K562 (cell line): ENCODE data around the gene WAS. TPM values are rescaled to one million over a fixed set of nuclear protein-coding genes. Genes with fewer than 3 reads are reported as not detected.

Experiments used
- GABPA ChIP-seq: fragments of 200-800 bp; sonication (Bioruptor generic); conservative IDR thresholded peaks from 2 replicates; pipeline ENCODE4 v1.6.1; 2016; ENCODE audit warnings: low read depth, missing genetic modification characterization, missing compliant biosample characterization
- GABPB1 ChIP-seq: sonication (generic); formaldehyde crosslinking; IDR thresholded peaks from 2 replicates; pipeline ENCODE4 v1.8.0; 2022; ENCODE audit warnings: mild to moderate bottlenecking, missing genetic modification reagents
- ZBTB7A ChIP-seq: IDR thresholded peaks from 2 replicates; pipeline ENCODE4 v1.6.1; 2011; ENCODE audit warnings: low read depth, mild to moderate bottlenecking, low read length, moderate library complexity, borderline replicate concordance; ENCODE audit not compliant: control insufficient read depth
- ZFX ChIP-seq: sonication (generic); formaldehyde crosslinking; IDR thresholded peaks from 2 replicates; pipeline ENCODE4 v1.8.0; 2022; ENCODE audit warnings: mild to moderate bottlenecking, missing genetic modification reagents, moderate library complexity
- polyA plus RNA-seq, 8 experiments: library from polyadenylated mRNA; depleted of rRNA in 4 of 8; stranded (reverse) in 5 of 8; unstranded in 3 of 8; fragments of >200 nt; fragmentation: Nextera tagmentation in 2 of 8; fragmentation: Illumina TruSeq in 1 of 8; extraction: Ambion mirVana in 2 of 8; extraction: Trizol in 1 of 8; gene quantifications; 2 replicates each; pipeline versions ENCODE4 v1.2.1 to v1.2.3, GENCODE V29; 2011 to 2014; ENCODE audit warnings: inconsistent platforms in 1 of 8, missing spikeins in 1 of 8
- total RNA-seq, 7 experiments: library from RNA; depleted of rRNA in 6 of 7; stranded (reverse); fragments of >200 nt in 6 of 7; fragmentation: Illumina TruSeq in 2 of 7; extraction: Trizol in 2 of 7; gene quantifications; 2 replicates each; pipeline versions ENCODE4 v1.2.1 to v1.2.3, GENCODE V29; 2011 to 2021; ENCODE audit warnings: low replicate concordance in 1 of 7
- TF ChIP-seq, protein P1 (sequence below), 2 experiments: fragments of 450-650 bp in 1 of 2; sonication (generic) in 1 of 2; formaldehyde crosslinking in 1 of 2; IDR thresholded peaks; 2 replicates each; pipeline versions ENCODE4 v1.7.1 to v1.9.0; 2016 to 2022; ENCODE audit warnings: inconsistent platforms in 1 of 2, mild to moderate bottlenecking in 1 of 2, missing genetic modification reagents in 1 of 2
- TF ChIP-seq, protein P2 (sequence below): fragments of 250-450 bp; sonication (Bioruptor Pico); IDR thresholded peaks from 2 replicates; pipeline ENCODE4 v1.5.0; 2020; ENCODE audit warnings: mild to moderate bottlenecking, borderline replicate concordance
- TF ChIP-seq, protein P3 (sequence below): fragments of 450-650 bp; IDR thresholded peaks from 2 replicates; pipeline ENCODE4 v1.7.1; 2018; ENCODE audit warnings: mild to moderate bottlenecking, low read depth; ENCODE audit not compliant: partially characterized antibody

Gene WAS
- total and polyA plus RNA-seq, 9 of the 15 experiments (the other 6 are each of a cell fraction or from before 2014, with no cell fraction given) = 0.11 to 16.1 (median 3.8) TPM

DNA sequence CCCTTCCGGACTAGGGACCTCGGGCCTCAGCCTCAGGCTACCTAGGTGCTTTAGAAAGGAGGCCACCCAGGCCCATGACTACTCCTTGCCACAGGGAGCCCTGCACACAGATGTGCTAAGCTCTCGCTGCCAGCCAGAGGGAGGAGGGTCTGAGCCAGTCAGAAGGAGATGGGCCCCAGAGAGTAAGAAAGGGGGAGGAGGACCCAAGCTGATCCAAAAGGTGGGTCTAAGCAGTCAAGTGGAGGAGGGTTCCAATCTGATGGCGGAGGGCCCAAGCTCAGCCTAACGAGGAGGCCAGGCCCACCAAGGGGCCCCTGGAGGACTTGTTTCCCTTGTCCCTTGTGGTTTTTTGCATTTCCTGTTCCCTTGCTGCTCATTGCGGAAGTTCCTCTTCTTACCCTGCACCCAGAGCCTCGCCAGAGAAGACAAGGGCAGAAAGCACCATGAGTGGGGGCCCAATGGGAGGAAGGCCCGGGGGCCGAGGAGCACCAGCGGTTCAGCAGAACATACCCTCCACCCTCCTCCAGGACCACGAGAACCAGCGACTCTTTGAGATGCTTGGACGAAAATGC lies at the start of gene WAS (continued):
- TF ChIP-seq, protein P1, sequence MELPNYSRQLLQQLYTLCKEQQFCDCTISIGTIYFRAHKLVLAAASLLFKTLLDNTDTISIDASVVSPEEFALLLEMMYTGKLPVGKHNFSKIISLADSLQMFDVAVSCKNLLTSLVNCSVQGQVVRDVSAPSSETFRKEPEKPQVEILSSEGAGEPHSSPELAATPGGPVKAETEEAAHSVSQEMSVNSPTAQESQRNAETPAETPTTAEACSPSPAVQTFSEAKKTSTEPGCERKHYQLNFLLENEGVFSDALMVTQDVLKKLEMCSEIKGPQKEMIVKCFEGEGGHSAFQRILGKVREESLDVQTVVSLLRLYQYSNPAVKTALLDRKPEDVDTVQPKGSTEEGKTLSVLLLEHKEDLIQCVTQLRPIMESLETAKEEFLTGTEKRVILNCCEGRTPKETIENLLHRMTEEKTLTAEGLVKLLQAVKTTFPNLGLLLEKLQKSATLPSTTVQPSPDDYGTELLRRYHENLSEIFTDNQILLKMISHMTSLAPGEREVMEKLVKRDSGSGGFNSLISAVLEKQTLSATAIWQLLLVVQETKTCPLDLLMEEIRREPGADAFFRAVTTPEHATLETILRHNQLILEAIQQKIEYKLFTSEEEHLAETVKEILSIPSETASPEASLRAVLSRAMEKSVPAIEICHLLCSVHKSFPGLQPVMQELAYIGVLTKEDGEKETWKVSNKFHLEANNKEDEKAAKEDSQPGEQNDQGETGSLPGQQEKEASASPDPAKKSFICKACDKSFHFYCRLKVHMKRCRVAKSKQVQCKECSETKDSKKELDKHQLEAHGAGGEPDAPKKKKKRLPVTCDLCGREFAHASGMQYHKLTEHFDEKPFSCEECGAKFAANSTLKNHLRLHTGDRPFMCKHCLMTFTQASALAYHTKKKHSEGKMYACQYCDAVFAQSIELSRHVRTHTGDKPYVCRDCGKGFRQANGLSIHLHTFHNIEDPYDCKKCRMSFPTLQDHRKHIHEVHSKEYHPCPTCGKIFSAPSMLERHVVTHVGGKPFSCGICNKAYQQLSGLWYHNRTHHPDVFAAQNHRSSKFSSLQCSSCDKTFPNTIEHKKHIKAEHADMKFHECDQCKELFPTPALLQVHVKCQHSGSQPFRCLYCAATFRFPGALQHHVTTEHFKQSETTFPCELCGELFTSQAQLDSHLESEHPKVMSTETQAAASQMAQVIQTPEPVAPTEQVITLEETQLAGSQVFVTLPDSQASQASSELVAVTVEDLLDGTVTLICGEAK (IDR thresholded peaks at IDR 0.05) = peak; percentile 76
- TF ChIP-seq, protein P1 (CRISPR knock-in tag; IDR thresholded peaks at IDR 0.05) = no peak
- TF ChIP-seq GABPA (tag) = peak; percentile 68
- TF ChIP-seq, protein P2, sequence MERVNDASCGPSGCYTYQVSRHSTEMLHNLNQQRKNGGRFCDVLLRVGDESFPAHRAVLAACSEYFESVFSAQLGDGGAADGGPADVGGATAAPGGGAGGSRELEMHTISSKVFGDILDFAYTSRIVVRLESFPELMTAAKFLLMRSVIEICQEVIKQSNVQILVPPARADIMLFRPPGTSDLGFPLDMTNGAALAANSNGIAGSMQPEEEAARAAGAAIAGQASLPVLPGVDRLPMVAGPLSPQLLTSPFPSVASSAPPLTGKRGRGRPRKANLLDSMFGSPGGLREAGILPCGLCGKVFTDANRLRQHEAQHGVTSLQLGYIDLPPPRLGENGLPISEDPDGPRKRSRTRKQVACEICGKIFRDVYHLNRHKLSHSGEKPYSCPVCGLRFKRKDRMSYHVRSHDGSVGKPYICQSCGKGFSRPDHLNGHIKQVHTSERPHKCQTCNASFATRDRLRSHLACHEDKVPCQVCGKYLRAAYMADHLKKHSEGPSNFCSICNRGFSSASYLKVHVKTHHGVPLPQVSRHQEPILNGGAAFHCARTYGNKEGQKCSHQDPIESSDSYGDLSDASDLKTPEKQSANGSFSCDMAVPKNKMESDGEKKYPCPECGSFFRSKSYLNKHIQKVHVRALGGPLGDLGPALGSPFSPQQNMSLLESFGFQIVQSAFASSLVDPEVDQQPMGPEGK (CRISPR knock-in tag) = no peak
- TF ChIP-seq ZFX (CRISPR knock-in tag) = peak; percentile 76
- peak; percentile 70 for TF ChIP-seq GABPB1 (CRISPR knock-in tag)
- 0 out of 2 replicates have a peak, but pooled peaks have one; percentile 35 for TF ChIP-seq ZBTB7A
- TF ChIP-seq, protein P3, sequence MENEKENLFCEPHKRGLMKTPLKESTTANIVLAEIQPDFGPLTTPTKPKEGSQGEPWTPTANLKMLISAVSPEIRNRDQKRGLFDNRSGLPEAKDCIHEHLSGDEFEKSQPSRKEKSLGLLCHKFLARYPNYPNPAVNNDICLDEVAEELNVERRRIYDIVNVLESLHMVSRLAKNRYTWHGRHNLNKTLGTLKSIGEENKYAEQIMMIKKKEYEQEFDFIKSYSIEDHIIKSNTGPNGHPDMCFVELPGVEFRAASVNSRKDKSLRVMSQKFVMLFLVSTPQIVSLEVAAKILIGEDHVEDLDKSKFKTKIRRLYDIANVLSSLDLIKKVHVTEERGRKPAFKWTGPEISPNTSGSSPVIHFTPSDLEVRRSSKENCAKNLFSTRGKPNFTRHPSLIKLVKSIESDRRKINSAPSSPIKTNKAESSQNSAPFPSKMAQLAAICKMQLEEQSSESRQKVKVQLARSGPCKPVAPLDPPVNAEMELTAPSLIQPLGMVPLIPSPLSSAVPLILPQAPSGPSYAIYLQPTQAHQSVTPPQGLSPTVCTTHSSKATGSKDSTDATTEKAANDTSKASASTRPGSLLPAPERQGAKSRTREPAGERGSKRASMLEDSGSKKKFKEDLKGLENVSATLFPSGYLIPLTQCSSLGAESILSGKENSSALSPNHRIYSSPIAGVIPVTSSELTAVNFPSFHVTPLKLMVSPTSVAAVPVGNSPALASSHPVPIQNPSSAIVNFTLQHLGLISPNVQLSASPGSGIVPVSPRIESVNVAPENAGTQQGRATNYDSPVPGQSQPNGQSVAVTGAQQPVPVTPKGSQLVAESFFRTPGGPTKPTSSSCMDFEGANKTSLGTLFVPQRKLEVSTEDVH = no peak
